A549 treated with RU486 at 1 μM for 4 hours (cell line): ENCODE results near the gene SPEF1. TPM values are rescaled to one million over a fixed set of nuclear protein-coding genes. Genes with fewer than 3 reads are reported as not detected.

ENCODE experiments used
- total RNA-seq: library from RNA; stranded (reverse); fragments of 200-300 nt; extraction: Qiagen RNA extraction; gene quantifications from 5 replicates; pipeline ENCODE4 v1.2.3, GENCODE V29; 2022; ENCODE audit warnings: low read depth

The SPEF1 gene, protein sequence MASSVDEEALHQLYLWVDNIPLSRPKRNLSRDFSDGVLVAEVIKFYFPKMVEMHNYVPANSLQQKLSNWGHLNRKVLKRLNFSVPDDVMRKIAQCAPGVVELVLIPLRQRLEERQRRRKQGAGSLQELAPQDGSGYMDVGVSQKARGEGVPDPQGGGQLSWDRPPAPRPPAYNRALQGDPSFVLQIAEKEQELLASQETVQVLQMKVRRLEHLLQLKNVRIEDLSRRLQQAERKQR
- total RNA-seq = 1.5 to 2.1 TPM (median 2.0 TPM) in 5 replicates

DNA sequence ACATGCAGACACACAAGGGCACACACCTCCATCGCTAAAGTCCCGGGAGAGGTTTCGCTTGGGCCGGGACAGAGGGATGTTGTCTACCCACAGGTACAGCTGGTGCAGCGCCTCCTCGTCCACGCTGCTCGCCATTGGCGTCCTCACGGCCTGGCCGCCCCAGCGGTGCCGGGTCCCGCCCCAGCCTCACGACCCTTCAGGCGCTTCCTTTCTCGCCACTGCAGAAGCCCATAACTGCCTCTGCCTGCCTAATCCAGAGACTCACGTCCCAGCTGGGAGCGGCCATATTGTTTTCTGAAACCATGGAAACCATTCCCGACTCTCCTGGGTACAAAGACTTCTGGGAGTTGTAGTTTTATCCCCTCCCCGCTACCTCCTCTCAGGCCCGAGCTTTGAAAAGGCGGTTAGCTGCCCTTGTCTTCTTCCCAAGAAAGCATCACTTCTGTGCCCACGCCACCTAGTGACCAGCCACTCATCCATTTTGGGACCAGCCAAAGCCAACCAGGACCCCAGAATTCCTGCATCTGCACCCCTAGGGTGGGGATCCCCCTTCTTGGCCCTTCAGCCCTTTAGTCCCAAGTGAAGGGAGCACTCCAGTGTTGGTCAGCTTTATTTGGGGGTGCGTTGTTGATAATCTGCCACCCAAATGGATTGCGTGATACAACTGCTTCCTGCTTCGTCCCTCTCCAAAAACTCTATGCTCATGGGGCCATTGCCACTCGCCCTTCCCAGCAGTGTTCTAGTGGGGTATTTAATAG is at the start of gene SPEF1:
SPEF1 (minus strand) TSS at position 296 of the 758 bp plus-strand sequence; CDS start at position 135, 161 bp downstream.

DNA sequence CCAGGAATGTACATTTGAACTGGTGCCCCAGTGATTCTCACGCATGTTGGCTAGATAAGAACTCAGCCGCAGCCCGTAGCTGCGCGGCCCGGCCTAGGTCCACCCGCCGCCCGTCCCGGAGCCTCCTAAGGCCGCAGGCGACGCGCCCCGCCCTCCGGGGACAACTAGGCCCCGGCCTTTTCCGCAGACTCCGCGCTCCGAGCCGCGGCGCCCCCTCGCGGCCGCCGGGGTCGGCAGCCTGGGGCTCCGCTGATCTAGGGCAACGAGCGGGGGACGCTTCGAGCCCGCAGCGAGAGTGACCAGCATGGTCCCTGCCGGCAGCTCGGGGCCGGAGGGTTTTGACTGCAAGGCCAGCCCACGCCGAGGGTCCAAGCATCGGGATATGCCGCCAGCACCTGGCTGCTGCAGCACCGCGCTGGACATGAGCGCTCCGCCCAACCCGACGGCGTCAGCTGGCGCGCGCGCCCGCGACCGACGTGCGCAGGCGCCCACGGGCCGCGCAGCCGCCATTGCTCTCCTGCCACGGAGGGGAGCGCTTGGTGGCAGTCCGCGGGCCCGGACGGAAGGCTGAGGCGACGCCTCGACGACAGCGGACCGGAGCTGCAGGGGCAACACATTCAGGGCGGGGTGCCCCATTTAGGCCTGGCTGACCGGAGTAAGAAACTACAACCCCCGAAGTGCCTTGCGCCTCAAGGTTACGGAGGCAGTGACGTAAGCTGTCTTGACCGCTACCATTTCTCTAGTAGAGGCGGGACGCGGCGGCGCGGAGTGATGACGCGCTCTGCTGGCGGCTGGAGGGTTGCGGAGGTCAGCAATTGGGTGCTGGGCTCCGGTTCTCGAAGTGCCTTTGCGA is 39.0 kb upstream of the SPEF1 start, which contains the start of gene AP5S1:
AP5S1 (plus strand) TSS at position 500 of the 853 bp plus-strand sequence. CDS start 1,571 bp downstream, outside the sequence.

DNA sequence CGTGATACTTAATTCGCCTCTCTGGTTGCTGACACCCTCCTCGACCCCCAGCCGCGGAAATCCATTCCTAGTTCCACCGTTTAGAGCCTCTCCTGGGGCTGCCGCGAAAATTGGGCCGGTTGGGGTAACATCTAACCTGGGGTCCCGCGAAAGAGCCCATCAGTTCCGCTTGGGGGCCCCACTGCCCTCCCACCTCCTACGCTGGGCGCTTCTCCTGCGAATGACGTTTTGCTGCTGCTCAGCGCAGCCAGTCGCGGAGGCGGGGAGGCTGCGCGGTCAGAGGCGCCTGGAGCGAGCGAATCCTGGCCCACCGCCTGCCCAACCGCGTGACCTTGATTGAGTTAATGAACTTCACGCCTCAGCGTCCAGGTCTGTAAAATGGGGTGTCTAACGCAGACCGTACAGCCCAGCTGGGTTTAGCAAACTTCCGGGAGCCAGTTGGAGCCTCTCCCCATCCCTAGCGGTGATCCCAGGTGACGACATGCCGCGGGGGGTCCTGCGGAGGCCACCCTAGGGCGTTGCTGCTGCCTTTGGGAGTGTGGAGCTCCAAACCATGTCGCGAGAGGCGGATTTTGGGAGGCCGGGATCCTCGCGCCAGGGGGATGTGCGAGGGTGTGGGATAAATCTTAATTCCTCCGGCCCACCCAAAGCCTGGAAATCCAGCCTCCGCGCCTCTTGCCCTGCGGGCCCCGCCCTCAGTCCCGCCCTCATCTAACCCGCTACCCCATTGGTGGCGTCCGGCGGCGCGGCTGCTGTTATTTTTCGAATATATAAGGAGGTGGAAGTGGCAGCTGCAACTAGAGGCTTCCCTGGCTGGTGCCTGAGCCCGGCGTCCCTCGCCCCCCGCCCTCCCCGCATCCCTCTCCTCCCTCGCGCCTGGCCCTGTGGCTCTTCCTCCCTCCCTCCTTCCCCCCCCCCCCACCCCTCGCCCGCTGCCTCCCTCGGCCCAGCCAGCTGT is 14.5 kb upstream of the SPEF1 start, which contains the start of gene CDC25B:
CDC25B (plus strand) TSS at position 800 of the 958 bp plus-strand sequence. CDS start 222 bp downstream, outside the sequence.

DNA sequence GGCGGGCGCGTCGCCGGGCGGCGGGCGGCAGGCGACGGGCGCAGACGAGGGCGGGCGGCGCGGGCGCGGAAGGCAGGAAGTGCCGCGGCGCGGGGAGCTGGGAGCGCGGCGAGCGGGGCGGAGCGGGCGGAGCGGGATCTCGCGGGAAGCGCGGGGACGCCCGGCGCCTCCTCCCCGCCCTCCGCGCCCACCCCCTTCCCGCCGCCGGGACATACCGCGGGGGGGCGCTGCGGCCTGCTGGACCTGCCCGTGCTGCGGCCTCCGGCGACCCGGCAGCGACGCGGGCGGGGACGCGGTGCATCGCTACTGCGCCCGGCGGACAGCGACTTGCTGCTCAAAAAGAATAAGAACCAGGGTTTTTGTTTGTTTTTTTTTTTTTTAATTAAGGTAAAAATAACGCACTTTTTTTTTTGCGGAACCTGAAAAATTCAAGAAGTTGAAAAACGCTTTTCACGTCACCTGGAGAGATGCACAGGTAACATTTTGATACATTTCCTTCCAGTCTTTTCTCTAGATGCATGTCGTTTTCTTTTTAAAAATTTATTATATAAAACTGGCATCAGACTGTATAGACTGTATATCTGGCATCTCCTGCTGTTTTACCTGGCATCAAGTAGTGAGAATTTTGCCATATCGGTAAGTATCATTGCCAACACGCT is 5.5 kb upstream of the SPEF1 start, which contains the start of gene CENPB:
CENPB (minus strand) TSS at position 76 of the 659 bp plus-strand sequence. CDS start 257 bp downstream, outside the sequence.

DNA sequence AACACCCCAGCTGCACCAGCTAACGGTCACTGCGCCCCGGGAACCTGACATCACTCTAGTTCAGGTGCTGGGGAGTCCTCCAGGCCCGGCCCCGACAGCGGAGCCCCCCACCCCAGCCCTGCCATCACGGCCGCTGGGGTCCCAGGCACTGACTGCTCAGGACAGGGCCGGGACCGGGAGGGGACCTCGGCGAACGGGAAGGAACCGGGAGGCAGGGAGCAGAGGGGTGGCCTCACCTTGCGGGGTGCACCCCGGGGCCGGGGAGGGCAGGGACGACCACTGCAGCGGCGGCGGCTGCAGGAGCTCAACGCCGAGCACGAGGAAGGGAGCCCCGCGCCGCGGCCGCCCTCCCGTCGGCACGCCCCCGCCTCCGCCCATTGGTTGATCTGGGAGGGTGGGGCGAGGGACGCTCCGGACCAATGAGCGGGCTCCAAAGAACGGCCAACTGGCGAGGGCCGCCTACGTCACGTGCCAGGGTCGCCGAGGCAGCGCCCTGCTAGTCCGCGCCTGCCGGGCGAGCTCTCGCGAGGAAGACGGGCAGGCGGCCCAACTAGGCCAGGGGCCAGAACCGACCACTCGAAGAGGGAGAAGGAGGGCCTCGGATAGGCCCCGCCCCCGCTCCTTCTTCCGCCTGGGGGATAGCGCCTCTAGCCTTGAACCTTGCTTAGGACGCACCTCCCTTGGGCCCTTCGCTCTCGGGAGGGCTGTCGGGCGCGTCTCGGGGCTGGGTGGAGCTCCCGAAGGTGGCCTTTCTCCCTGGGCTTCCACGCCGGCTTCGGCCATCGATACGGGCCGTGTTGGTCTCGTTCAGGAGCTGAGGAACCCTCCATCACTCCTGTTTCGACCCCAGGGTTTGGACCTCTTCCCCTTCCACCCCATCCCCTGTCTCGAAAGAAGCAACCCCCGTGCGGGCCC is 13.6 kb downstream of the SPEF1 start, which contains the start of gene ADISSP:
ADISSP (minus strand) TSS at position 327 of the 915 bp plus-strand sequence. CDS start 7,653 bp downstream, outside the sequence.

DNA sequence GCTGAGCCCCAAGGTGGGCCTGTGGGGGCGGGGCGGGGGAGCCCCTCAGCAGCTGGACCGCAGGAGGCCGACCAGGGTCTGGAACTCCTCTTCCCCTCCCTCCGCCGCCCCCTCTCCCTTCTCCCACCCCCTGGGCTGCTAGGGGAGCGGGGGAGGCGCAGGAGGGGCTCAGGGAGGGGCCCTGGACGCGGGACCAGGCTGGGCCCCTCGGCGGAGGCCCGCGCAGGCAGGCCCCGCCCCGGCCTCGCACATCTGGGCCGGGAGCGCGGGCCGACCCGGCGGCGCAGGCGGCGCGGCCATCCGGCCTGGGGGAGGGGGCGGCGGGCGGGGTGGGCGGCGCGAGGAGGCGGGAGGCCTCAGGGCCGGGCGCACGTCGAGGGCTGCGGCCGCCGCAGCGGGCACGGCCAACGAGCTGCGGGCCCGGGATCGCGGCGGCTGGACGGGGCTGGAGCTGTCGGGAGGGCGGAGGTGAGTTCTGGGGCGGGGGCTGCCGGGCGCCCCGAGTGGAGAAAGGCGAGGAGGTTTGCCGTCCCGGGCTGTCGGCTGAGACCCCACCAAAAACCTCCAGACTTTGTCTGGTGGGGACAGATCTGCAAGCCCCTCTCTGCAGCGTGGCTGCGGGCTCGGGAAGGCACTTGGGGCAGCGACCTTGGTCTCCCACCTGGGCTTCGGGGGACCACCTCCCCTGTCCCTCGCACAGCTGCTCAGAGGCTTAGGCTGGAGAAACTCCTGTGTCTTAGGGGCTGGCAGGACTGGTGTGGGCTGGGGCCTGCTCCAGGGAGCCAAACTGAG is 48.7 kb downstream of the SPEF1 start, which contains the start of gene HSPA12B:
HSPA12B (plus strand) TSS at position 359 of the 792 bp plus-strand sequence. CDS start 5,990 bp downstream, outside the sequence.

Other genes with a start within 250 kb of the SPEF1 start
- not detected in 5 replicates for gene GFRA4, start 118.0 kb downstream of the SPEF1 start, total RNA-seq
- 0.06 TPM in 1 of 5 replicates, not detected in the others for gene ADAM33, start 99.4 kb downstream of the SPEF1 start, total RNA-seq
- not detected in 5 replicates for gene SIGLEC1, start 68.8 kb downstream of the SPEF1 start, total RNA-seq
- gene HSPA12B, start 48.8 kb downstream of the SPEF1 start, total RNA-seq = 0.29 to 0.43 TPM (median 0.34 TPM) in 5 replicates
- gene ADISSP, start 13.7 kb downstream of the SPEF1 start, total RNA-seq = 101 to 169 TPM (median 156 TPM) in 5 replicates
- 91.1 to 129 TPM (median 119 TPM) in 5 replicates for gene CENPB, start 5.3 kb upstream of the SPEF1 start, total RNA-seq
- gene CDC25B, start 14.9 kb upstream of the SPEF1 start, total RNA-seq = 171 to 213 TPM (median 207 TPM) in 5 replicates
- gene AP5S1, start 39.1 kb upstream of the SPEF1 start, total RNA-seq = 14.9 to 20.4 TPM (median 17.8 TPM) in 5 replicates
- 16.5 to 23.1 TPM (median 20.1 TPM) in 5 replicates for gene MAVS, start 65.4 kb upstream of the SPEF1 start, total RNA-seq
- gene PANK2, start 107.9 kb upstream of the SPEF1 start, total RNA-seq = 51.7 to 59.5 TPM (median 57.6 TPM) in 5 replicates
- gene RNF24, start 234.1 kb upstream of the SPEF1 start, total RNA-seq = 11.4 to 14.2 TPM (median 12.9 TPM) in 5 replicates